ENCODE results near the gene CCNJ.
A peak's percentile ranks its signal among the peaks of the same experiment; 100 is the strongest.

Gene CCNJ

GRCh38 chr10:96075977-96076376, 32.6 kb downstream of the CCNJ start:
- Histone ChIP-seq H3K27me3 (no peaks in the 10 kb centered on the region), H3K36me3 (no peaks in the 10 kb centered on the region), H4K20me1 (no peaks in the 10 kb centered on the region), H3K4me2 (no peak overlapping the region), H3K9me3 (replicated peaks in 1 of 11) (no peaks in the 10 kb centered on the region), H3K4me3 (no peak overlapping the region), H3K9ac (no peak overlapping the region), H3K27ac (no peak overlapping the region), H3K4me1 (peaks cover 0 to 21% (median 16%) of the 10 kb centered on the region in 10 experiments; a peak in 15 of 20 replicates)
- TF ChIP-seq Cebpa-rat (IDR thresholded peaks at IDR 0.05): no peak

DNA sequence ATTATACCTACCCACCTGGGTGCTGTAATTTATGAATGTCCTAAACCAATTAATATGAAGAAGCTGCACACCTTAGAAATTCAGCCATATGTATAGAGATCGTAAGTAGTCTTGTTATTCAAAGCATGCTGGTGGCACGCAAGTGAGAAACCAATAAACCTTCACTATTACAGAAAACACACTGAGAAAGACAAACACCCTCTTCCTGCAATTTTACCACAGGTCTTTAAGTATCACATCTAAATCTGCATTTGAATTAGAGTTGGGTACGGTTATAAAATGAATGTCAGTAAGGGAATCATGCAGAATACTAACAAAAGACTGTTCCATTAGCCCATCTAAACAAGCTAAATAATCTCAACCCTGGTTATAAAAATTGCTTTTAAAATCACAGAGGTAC, 33.8 kb downstream of the CCNJ start:
- Histone ChIP-seq H3K9me3 (replicated peaks in 1 of 11) (no peaks in the 10 kb centered on the region), H3K36me3 (no peaks in the 10 kb centered on the region), H3K4me1 (peaks cover 0 to 21% (median 16%) of the 10 kb centered on the region in 10 experiments; a peak in 15 of 20 replicates), H3K27me3 (no peaks in the 10 kb centered on the region), H3K4me2 (no peak overlapping the region), H3K9ac (no peak overlapping the region), H3K4me3 (no peak overlapping the region), H4K20me1 (no peaks in the 10 kb centered on the region), H3K27ac (no peak overlapping the region)
- TF ChIP-seq Cebpa-rat (IDR thresholded peaks at IDR 0.05): no peak

DNA sequence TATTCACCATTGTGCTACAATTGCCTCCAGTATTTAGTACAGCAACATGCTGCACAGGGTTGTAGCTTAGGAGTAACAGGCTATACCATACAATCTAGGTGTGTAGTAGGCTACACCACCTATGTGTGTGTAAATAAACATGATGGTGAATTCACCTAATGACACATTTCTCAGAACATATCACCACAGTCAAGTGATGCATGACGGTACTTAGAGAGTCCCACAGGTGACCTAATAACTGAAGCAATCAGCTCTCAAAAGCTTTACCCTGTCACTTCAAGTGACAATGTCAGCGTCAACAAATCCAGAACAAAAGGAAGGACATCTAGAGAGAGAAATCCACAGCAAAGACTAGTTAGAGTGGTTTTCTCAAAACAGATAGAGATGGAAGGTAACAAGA, 38.8 kb downstream of the CCNJ start:
- Histone ChIP-seq H3K9me3 (replicated peaks in 1 of 11) (no peaks in the 10 kb centered on the region), H3K36me3 (no peaks in the 10 kb centered on the region), H3K4me2 (no peak overlapping the region), H3K9ac (no peak overlapping the region), H3K27me3 (no peaks in the 10 kb centered on the region), H4K20me1 (no peaks in the 10 kb centered on the region), H3K27ac (no peak overlapping the region), H3K4me3 (no peak overlapping the region), H3K4me1 (no peaks in the 10 kb centered on the region)
- no peak for TF ChIP-seq Cebpa-rat (IDR thresholded peaks at IDR 0.05)

DNA sequence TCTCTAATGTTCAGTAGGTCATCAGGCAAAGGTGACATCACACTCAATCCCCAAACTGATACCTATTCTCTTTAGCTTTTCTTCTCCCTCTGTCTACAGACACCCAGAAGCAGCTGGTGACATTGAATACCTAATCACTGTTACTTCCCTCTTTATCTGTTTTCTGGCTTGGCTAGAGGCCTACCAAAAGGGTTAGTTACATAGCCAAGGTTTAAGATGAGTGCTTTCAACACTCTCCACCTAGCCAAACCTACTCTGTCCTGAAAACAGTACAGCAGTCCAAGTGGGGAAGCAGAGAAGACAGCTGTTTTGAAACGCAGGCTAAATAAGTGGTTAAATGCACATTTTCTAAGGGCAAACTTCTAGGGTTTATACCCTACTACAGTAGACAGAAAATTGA, 39.4 kb downstream of the CCNJ start:
- Histone ChIP-seq H3K4me1 (no peaks in the 10 kb centered on the region), H3K9ac (no peak overlapping the region), H3K4me3 (no peak overlapping the region), H4K20me1 (no peaks in the 10 kb centered on the region), H3K36me3 (no peaks in the 10 kb centered on the region), H3K9me3 (replicated peaks in 1 of 11) (no peaks in the 10 kb centered on the region), H3K4me2 (no peak overlapping the region), H3K27me3 (no peaks in the 10 kb centered on the region), H3K27ac (no peak overlapping the region)
- TF ChIP-seq Cebpa-rat (IDR thresholded peaks at IDR 0.05): no peak

- peak overlapping the region in 9 of 11 experiments; percentile 91 to 99 (median 97); a peak in 17 of 22 replicates for H3K27ac ChIP-seq
- peaks cover 0 to 18% (median 5%) of the 10 kb centered on the region in 10 experiments; a peak in 7 of 20 replicates for H3K4me1 ChIP-seq
- peak overlapping the region; percentile 69 to 92 (median 77); a peak in 19 of 22 replicates for H3K4me2 ChIP-seq
- peak overlapping the region; percentile 62 to 82 (median 74) for H3K4me3 ChIP-seq
- no peak for TF ChIP-seq Cebpa-rat (IDR thresholded peaks at IDR 0.05)
- no peaks in the 10 kb centered on the region for H3K27me3 ChIP-seq
- H4K20me1 ChIP-seq: no peaks in the 10 kb centered on the region
- H3K9ac ChIP-seq: peak overlapping the region in 8 of 11 experiments; percentile 86 to 97 (median 91); a peak in 10 of 22 replicates
- peaks cover 10 to 32% (median 24%) of the 10 kb centered on the region in 11 experiments for H3K9me3 ChIP-seq (replicated peaks in 1 of 11)
- H3K36me3 ChIP-seq: no peaks in the 10 kb centered on the region
Measured at GRCh38 chr10:96089116-96089515, 45.7 kb downstream of the CCNJ start.

DNA sequence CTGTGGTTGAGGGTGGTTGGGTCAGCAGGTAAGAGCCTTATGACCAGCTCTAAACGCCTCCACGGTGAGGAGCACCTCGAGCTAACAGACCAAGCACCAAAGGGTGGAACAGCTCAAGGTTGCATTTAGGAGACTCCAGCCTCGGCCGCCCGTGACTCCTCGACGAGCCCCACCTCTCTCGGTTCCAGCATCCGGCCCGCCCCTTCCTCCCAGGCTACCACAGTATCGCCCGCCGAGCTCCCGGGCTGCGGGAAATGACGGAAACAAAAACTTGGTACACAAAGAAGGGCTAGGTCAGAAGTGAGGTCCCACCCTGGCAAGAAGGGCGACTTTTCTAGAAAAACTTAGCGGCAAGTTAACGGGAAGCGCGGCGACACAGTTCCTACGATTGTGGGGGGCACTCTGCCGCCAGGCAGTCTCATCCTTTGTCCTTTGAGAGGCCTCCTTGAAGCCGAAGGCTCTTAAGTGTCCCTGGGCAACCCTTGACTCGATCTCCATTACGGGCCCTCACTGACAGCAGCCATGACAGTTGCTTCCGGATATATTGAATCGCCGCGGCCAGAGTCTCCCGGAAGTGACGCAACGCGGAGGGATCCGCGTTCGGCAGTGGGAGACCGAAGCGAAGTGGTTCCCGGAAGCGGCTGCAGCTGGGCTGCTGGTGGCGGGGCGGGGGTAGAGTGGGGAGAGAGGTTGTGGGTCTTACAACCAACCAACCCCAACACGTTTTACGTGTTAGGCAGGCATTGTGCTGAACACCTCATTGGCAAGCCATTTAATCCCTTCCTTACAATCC, 46.5 kb downstream of the CCNJ start:
- Histone ChIP-seq H3K36me3 (no peaks in the 10 kb centered on the region), H3K9ac (peak overlapping the region; percentile 86 to 97 (median 89)), H4K20me1 (no peaks in the 10 kb centered on the region), H3K9me3 (replicated peaks in 1 of 11) (peaks cover 10 to 32% (median 24%) of the 10 kb centered on the region in 11 experiments), H3K4me2 (peak overlapping the region; percentile 69 to 92 (median 77)), H3K4me3 (peak overlapping the region; percentile 62 to 82 (median 74)), H3K4me1 (peaks cover 0 to 18% (median 5%) of the 10 kb centered on the region in 10 experiments; a peak in 7 of 20 replicates), H3K27me3 (no peaks in the 10 kb centered on the region), H3K27ac (peak overlapping the region; percentile 91 to 99 (median 96))
- TF ChIP-seq Cebpa-rat (IDR thresholded peaks at IDR 0.05): peak in 5 of 11 experiments; percentile 23 to 67 (median 43); a peak in 4 of 22 replicates

DNA sequence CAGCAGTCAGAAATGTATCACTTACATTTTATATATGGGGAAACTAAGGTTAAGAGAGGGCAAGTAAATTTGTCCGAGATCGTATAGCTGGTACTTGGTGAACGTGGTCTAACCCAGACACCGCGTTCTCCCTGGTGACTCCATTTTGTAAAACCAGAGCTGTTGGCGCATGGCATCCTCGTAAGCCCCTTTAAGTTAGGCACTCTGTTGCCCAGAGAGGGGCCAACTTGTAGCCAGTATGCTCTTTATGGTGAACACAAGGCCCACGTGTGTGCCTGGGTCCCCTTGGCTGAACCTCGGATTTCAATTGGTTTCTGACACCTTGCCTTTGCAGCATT, 47.0 kb downstream of the CCNJ start:
- Histone ChIP-seq H3K27me3 (no peaks in the 10 kb centered on the region), H3K9ac (peak overlapping the region; percentile 86 to 97 (median 89); a peak in 21 of 22 replicates), H3K4me2 (peak overlapping the region; percentile 69 to 92 (median 77)), H3K4me3 (peak overlapping the region; percentile 62 to 82 (median 74)), H4K20me1 (no peaks in the 10 kb centered on the region), H3K9me3 (replicated peaks in 1 of 11) (peaks cover 10 to 32% (median 28%) of the 10 kb centered on the region in 11 experiments), H3K36me3 (no peaks in the 10 kb centered on the region), H3K27ac (peak overlapping the region; percentile 91 to 99 (median 96)), H3K4me1 (peaks cover 0 to 18% (median 5%) of the 10 kb centered on the region in 10 experiments; a peak in 7 of 20 replicates)
- TF ChIP-seq Cebpa-rat (IDR thresholded peaks at IDR 0.05): no peak

DNA sequence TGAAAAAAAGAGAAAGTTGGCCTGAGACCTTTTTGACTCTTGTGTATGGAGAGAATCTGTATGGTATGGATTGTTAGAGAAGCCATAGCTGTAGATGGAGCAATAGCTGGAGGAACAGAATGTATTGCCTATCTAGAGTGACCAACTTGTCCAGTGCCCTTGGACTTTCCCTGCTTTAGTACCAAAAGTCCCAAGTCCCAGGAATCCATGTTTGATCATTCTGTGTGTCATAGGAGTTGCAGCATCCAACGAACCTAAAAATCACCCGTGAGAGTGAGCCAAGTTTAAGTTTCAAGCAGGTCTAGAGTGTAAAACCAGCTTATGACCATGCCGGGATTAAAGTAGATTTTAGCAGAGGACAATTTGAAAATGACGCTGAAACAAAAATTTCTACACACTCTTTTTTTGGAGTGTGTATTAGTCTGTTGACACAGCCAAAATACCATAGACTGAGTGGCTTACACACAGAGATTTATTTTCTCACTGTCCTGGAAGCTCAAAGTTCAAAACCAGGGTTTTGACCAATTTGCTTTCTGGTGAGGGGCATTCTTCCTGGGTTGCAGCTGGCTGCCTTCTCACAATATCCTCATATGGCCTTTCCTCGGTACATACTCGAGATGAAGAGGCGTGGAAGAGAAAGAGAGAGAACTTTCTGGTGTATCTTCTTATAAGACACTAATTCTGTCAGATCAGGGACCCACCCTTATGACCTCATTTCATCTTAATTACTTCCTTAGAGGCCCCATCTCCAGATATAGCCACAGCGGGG, 49.8 kb downstream of the CCNJ start:
- Histone ChIP-seq H3K9me3 (replicated peaks in 1 of 11) (peaks cover 10 to 32% (median 28%) of the 10 kb centered on the region in 11 experiments), H4K20me1 (no peaks in the 10 kb centered on the region), H3K4me1 (peaks cover 0 to 18% (median 5%) of the 10 kb centered on the region in 10 experiments; a peak in 7 of 20 replicates), H3K27me3 (no peaks in the 10 kb centered on the region), H3K4me2 (no peak overlapping the region), H3K9ac (no peak overlapping the region), H3K4me3 (no peak overlapping the region), H3K36me3 (no peaks in the 10 kb centered on the region), H3K27ac (no peak overlapping the region)
- TF ChIP-seq Cebpa-rat (IDR thresholded peaks at IDR 0.05): no peak

DNA sequence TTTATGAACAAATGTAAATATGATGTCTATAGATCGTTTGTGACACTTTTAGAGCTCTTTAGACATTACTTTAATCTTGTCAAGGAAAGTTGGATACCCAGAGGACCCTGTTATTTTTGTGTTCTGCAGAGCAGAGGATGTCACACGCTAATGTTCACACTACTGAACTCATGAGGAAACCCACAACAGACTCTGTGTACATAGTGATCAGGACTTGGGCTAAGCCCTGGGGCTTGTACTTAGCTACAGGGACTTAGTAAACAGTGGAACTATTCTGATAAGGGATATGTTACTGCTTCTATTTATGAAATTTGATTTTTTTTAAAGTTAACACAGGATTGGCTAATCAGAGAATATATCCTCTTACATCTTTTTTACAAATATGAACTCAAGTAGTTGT, 50.6 kb downstream of the CCNJ start:
- H3K4me3 ChIP-seq: no peak overlapping the region
- H3K4me1 ChIP-seq: peaks cover 0 to 18% (median 5%) of the 10 kb centered on the region in 10 experiments; a peak in 7 of 20 replicates
- TF ChIP-seq Cebpa-rat (IDR thresholded peaks at IDR 0.05): no peak
- no peaks in the 10 kb centered on the region for H4K20me1 ChIP-seq
- H3K4me2 ChIP-seq: no peak overlapping the region
- H3K9ac ChIP-seq: no peak overlapping the region
- H3K36me3 ChIP-seq: no peaks in the 10 kb centered on the region
- H3K9me3 ChIP-seq (replicated peaks in 1 of 11): peaks cover 10 to 32% (median 28%) of the 10 kb centered on the region in 11 experiments
- no peaks in the 10 kb centered on the region for H3K27me3 ChIP-seq
- H3K27ac ChIP-seq: no peak overlapping the region

Measured in BLaER1 treated with 17β-estradiol and CSF1 and Interleukin-3, amounts not matched to agents 10 nM and 100 nM (cell line).